PC-9 (cell line): ENCODE results near the gene DGKZ. TPM values are rescaled to one million over a fixed set of nuclear protein-coding genes. Genes with fewer than 3 reads are reported as not detected.

Experiments used
- BruUV-seq: library from RNA; stranded (reverse); fragments of 400-500 nt; replicated peaks from 2 replicates; lab custom pipeline; 2021; lab: Mats Ljungman, UMichigan
- CTCF ChIA-PET: fragments of 300-600 bp; sonication (Branson Sonifier 250); formaldehyde crosslinking; loops from one replicate; lab custom pipeline; 2022; ENCODE audit warnings: antibody characterized with exemption; lab: Charles Lee
- POLR2A ChIA-PET: fragments of 300-600 bp; sonication (Branson Sonifier 250); formaldehyde crosslinking; loops from one replicate; lab custom pipeline; 2022; ENCODE audit warnings: antibody characterized with exemption; ENCODE audit not compliant: unreplicated experiment; lab: Charles Lee
- DNase-seq, 2 experiments: peaks; one replicate each; pipeline versions ENCODE4 v3.0.0 to v3.0.0-alpha.2; 2015 to 2022; ENCODE audit warnings: mixed read lengths in 1 of 2
- H2AFZ ChIP-seq: fragments of 200-600 bp; sonication (generic); 2 replicates; pipeline ENCODE4 v1.8.1; 2017; ENCODE audit warnings: antibody characterized with exemption
- H3F3A ChIP-seq: fragments of 200-600 bp; sonication (generic); 2 replicates; pipeline ENCODE4 v1.8.1; 2017; ENCODE audit warnings: antibody characterized with exemption, mild to moderate bottlenecking, low read depth; ENCODE audit not compliant: insufficient read depth
- H3K27ac ChIP-seq: fragments of 200-600 bp; sonication (generic); 2 replicates; pipeline ENCODE4 v1.6.1; 2016; ENCODE audit warnings: mixed run types
- H3K27me3 ChIP-seq: fragments of 200-600 bp; sonication (generic); 2 replicates; pipeline ENCODE4 v1.6.1; 2016; ENCODE audit warnings: low read depth, mixed run types; ENCODE audit not compliant: insufficient read depth
- H3K36me3 ChIP-seq: fragments of 200-600 bp; sonication (generic); 2 replicates; pipeline ENCODE4 v1.6.1; 2016; ENCODE audit warnings: low read depth, mixed run types
- H3K4me1 ChIP-seq: fragments of 200-600 bp; sonication (generic); replicated peaks from 2 replicates; pipeline ENCODE4 v1.6.1; 2016; ENCODE audit warnings: mixed run types; ENCODE audit not compliant: insufficient read depth
- H3K4me2 ChIP-seq: fragments of 200-600 bp; sonication (generic); 2 replicates; pipeline ENCODE4 v1.6.1; 2017; ENCODE audit warnings: mixed run types
- H3K4me3 ChIP-seq: fragments of 200-600 bp; sonication (generic); 2 replicates; pipeline ENCODE4 v1.6.1; 2016; ENCODE audit warnings: mixed run types
- H3K79me2 ChIP-seq: fragments of 200-600 bp; sonication (generic); 2 replicates; pipeline ENCODE4 v1.6.1; 2017; ENCODE audit warnings: low read depth, mixed run types
- H3K9me2 ChIP-seq: fragments of 200-600 bp; sonication (generic); 2 replicates; pipeline ENCODE4 v1.8.1; 2017; ENCODE audit warnings: mild to moderate bottlenecking; ENCODE audit not compliant: insufficient read depth
- H3K9me3 ChIP-seq: fragments of 200-600 bp; sonication (generic); 2 replicates; pipeline ENCODE4 v1.8.1; 2016; ENCODE audit warnings: low read depth; ENCODE audit not compliant: insufficient read depth
- H4K20me1 ChIP-seq: fragments of 200-600 bp; sonication (generic); 2 replicates; pipeline ENCODE4 v1.8.1; 2017; ENCODE audit not compliant: insufficient read depth
- EZH2 ChIP-seq: fragments of 200-600 bp; sonication (generic); IDR thresholded peaks from 2 replicates; pipeline ENCODE4 v1.8.0; 2017; ENCODE audit warnings: antibody characterized with exemption, low read depth
- intact Hi-C: fragments of 100-400 bp; cut with micrococcal nuclease; formaldehyde crosslinking; loops from one replicate; pipeline ENCODE4 v1.10.0; 2022; ENCODE audit not compliant: unreplicated experiment
- total RNA-seq: library from RNA; stranded (reverse); gene quantifications from 2 replicates; pipeline ENCODE4 v1.2.3, GENCODE V29; 2021
- TF ChIP-seq, protein P1 (sequence below): fragments of 200-600 bp; sonication (generic); conservative IDR thresholded peaks from 2 replicates; pipeline ENCODE4 v1.6.1; 2017; ENCODE audit warnings: mixed run types, antibody characterized with exemption, mild to moderate bottlenecking, moderate library complexity

DGKZ gene
- total RNA-seq, 1 experiment from 2014 or later = 49.3 TPM

GRCh38 chr11:46410021-46410420, 62.8 kb downstream of the DGKZ start:
- Histone ChIP-seq H3K27ac (no peak overlapping the region), H3K9me2 (no peaks in the 10 kb centered on the region), H3K36me3 (0 out of 2 replicates have a peak, but pooled peaks cover 13% of the 10 kb centered on the region), H3F3A (no peaks in the 10 kb centered on the region), H3K4me1 (no peaks in the 10 kb centered on the region), H2AFZ (no peak overlapping the region), H3K4me3 (no peak overlapping the region), H3K27me3 (no peaks in the 10 kb centered on the region), H3K4me2 (no peak overlapping the region), H3K9me3 (no peaks in the 10 kb centered on the region), H3K79me2 (no peaks in the 10 kb centered on the region), H4K20me1 (no peaks in the 10 kb centered on the region; the same call in 1 of the 2 replicates)
- peak in 1 of 2 experiments; percentile 21 for DNase-seq
- TF ChIP-seq, protein P1, sequence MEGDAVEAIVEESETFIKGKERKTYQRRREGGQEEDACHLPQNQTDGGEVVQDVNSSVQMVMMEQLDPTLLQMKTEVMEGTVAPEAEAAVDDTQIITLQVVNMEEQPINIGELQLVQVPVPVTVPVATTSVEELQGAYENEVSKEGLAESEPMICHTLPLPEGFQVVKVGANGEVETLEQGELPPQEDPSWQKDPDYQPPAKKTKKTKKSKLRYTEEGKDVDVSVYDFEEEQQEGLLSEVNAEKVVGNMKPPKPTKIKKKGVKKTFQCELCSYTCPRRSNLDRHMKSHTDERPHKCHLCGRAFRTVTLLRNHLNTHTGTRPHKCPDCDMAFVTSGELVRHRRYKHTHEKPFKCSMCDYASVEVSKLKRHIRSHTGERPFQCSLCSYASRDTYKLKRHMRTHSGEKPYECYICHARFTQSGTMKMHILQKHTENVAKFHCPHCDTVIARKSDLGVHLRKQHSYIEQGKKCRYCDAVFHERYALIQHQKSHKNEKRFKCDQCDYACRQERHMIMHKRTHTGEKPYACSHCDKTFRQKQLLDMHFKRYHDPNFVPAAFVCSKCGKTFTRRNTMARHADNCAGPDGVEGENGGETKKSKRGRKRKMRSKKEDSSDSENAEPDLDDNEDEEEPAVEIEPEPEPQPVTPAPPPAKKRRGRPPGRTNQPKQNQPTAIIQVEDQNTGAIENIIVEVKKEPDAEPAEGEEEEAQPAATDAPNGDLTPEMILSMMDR = no peak
- no peak for TF ChIP-seq EZH2
- BruUV-seq = no TSS peak
- ChIA-PET POLR2A (no interaction called here), CTCF (no interaction called here)
- intact Hi-C loops = no loop called here

DNA sequence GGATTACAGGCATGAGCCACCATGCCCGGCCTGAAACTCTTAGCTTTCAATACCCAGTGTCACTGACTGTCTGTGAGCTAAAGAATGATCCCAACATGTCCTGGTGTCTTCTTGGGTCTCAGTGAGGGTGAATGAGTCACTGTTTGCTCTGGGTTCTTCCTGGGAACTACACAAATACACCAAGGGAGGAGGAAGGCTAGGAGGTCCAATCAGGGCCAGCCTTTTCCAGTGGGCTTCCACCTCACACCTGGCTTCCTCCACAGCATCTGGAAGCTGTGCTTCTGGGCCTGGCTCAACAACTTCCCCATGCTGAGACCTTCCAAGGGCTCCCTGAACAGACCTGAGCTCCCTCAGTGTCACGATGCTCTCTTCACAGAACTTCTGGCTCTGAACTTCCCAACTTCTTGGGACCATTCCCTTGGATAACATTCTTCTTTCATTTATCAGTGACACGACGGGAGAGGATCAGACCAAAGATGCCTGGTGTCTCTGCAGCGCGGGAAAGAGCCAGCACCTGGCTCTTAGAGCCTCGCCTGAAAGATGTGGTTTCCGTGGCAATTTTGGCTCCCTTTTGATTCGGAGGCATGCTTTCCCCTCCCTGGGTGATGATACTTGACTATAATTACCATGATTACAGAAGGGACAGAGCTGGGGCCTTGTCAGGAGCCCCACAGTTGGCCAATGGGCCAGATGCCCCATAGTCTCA, 66.7 kb downstream of the DGKZ start:
- H3K4me3 ChIP-seq = no peak overlapping the region
- H2AFZ ChIP-seq = no peak overlapping the region
- CTCF ChIA-PET = interaction anchor here (0.5 to 1.1 kb wide), 2 partner anchors 132 to 1146 kb away, joined by 3 to 6 read pairs; no protein-coding TSS in a partner anchor
- no peak overlapping the region for H3K27ac ChIP-seq
- peaks cover 5% of the 10 kb centered on the region; the same call in 1 of the 2 replicates for H4K20me1 ChIP-seq
- BruUV-seq = no TSS peak
- POLR2A ChIA-PET = no interaction called here
- TF ChIP-seq, protein P1 = no peak
- no peak for TF ChIP-seq EZH2
- no peaks in the 10 kb centered on the region for H3F3A ChIP-seq
- H3K9me2 ChIP-seq = no peaks in the 10 kb centered on the region
- intact Hi-C loops = no loop called here
- 0 out of 2 replicates have a peak, but pooled peaks cover 2% of the 10 kb centered on the region for H3K36me3 ChIP-seq
- H3K4me1 ChIP-seq = no peaks in the 10 kb centered on the region
- no peak overlapping the region for H3K4me2 ChIP-seq
- DNase-seq = no peak
- H3K27me3 ChIP-seq = no peaks in the 10 kb centered on the region
- no peaks in the 10 kb centered on the region for H3K9me3 ChIP-seq
- no peaks in the 10 kb centered on the region for H3K79me2 ChIP-seq

GRCh38 chr11:46414466-46414796, 67.2 kb downstream of the DGKZ start:
- Histone ChIP-seq H3F3A (no peaks in the 10 kb centered on the region), H3K9me3 (no peaks in the 10 kb centered on the region), H3K4me3 (no peak overlapping the region), H3K4me1 (no peaks in the 10 kb centered on the region), H3K9me2 (no peaks in the 10 kb centered on the region), H2AFZ (no peak overlapping the region), H3K4me2 (no peak overlapping the region), H3K27ac (no peak overlapping the region), H4K20me1 (peaks cover 7% of the 10 kb centered on the region; the same call in 1 of the 2 replicates), H3K27me3 (no peaks in the 10 kb centered on the region), H3K79me2 (no peaks in the 10 kb centered on the region), H3K36me3 (no peaks in the 10 kb centered on the region)
- DNase-seq = no peak
- ChIA-PET POLR2A (no interaction called here), CTCF (interaction anchor here (1.1 kb wide), 1 partner anchor 131 kb away, joined by 3 read pairs; no protein-coding TSS in a partner anchor)
- TF ChIP-seq, protein P1 = no peak
- TF ChIP-seq EZH2 = no peak
- no TSS peak for BruUV-seq
- intact Hi-C loops = no loop called here
